Peyer's patch (tissue), 4 donors: ENCODE measurements around the gene TRIO. TPM values are rescaled to one million over a fixed set of nuclear protein-coding genes. Genes with fewer than 3 reads are reported as not detected.

ENCODE experiments used
- DNase-seq, 3 donors: peaks; one replicate each; pipeline ENCODE4 v3.0.0-alpha.2; 2017 to 2019
- H3K27ac ChIP-seq, 4 donors: fragments of 200-600 bp; sonication (generic); one replicate each; pipeline ENCODE4 v1.5.1; 2016 to 2019
- H3K27me3 ChIP-seq, 2 donors: fragments of 200-600 bp; sonication (generic); one replicate each; pipeline ENCODE4 v1.5.1; 2019
- H3K36me3 ChIP-seq, 3 donors: fragments of 200-600 bp; sonication (generic); one replicate each; pipeline ENCODE4 v1.5.1; 2016 to 2019
- H3K4me1 ChIP-seq, 4 donors: fragments of 200-600 bp; sonication (generic); one replicate each; pipeline ENCODE4 v1.5.1; 2016 to 2019
- H3K4me3 ChIP-seq, 4 donors: fragments of 200-600 bp; sonication (generic); 1 replicate in 3 of 4; 2 replicates in 1 of 4; pipeline ENCODE4 v1.5.1; 2016 to 2019; ENCODE audit warnings: mild to moderate bottlenecking in 1 of 4
- H3K9me3 ChIP-seq, 4 donors: fragments of 200-600 bp; sonication (generic); one replicate each; pipeline ENCODE4 v1.5.1; 2016 to 2019; ENCODE audit warnings: mild to moderate bottlenecking in 1 of 4
- CTCF ChIP-seq, 6 experiments: fragments of 450-650 bp in 4 of 6; fragments of 200-600 bp in 2 of 6; sonication (generic) in 1 of 6; IDR thresholded peaks; one replicate each; pipeline ENCODE4 v1.5.1; 2017 to 2019; ENCODE audit warnings: antibody characterized with exemption in 6 of 6, mild to moderate bottlenecking in 3 of 6, moderate library complexity in 1 of 6
- POLR2A ChIP-seq, 2 donors: fragments of 450-650 bp; IDR thresholded peaks; one replicate each; pipeline ENCODE4 v1.5.1; 2017; ENCODE audit warnings: antibody characterized with exemption in 2 of 2, mild to moderate bottlenecking in 2 of 2, moderate library complexity in 2 of 2
- total RNA-seq, 4 donors: library from RNA; depleted of rRNA; stranded (reverse); fragments of >200 nt; gene quantifications; one replicate each; pipeline ENCODE4 v1.1.0, GENCODE V29; 2016

TRIO gene
- total RNA-seq, 4 donors from 2014 or later = 171 to 456 (median 340) TPM

- Histone ChIP-seq H3K4me1 (peaks cover 0 to 14% (median 0%) of the 10 kb centered on the region in 4 donors), H3K27me3 (no peaks in the 10 kb centered on the region), H3K4me3 (no peak overlapping the region), H3K36me3 (no peaks in the 10 kb centered on the region), H3K27ac (no peak overlapping the region), H3K9me3 (no peaks in the 10 kb centered on the region)
- TF ChIP-seq CTCF (IDR thresholded peaks at IDR 0.05) = no peak
- TF ChIP-seq POLR2A (IDR thresholded peaks at IDR 0.05) = no peak
- DNase-seq = no peak
These were observed 99.8 kb downstream of the TRIO start for GRCh38 chr5:14242871-14243383.

- peaks cover 0 to 6% (median 0%) of the 10 kb centered on the region in 4 donors for H3K4me1 ChIP-seq
These were observed 100.6 kb downstream of the TRIO start for GRCh38 chr5:14243766-14244165.

GRCh38 chr5:14244721-14245120, 101.6 kb downstream of the TRIO start:
- DNase-seq = no peak
- Histone ChIP-seq H3K9me3 (no peaks in the 10 kb centered on the region), H3K27ac (no peak overlapping the region), H3K4me3 (no peak overlapping the region), H3K4me1 (peaks cover 0 to 10% (median 1%) of the 10 kb centered on the region in 4 donors), H3K27me3 (no peaks in the 10 kb centered on the region), H3K36me3 (no peaks in the 10 kb centered on the region)
- TF ChIP-seq POLR2A (IDR thresholded peaks at IDR 0.05) (no peak), CTCF (IDR thresholded peaks at IDR 0.05) (no peak)

More at GRCh38 chr5:14243766-14244165, 100.6 kb downstream of the TRIO start:
- Histone ChIP-seq H3K9me3 (no peaks in the 10 kb centered on the region), H3K4me3 (no peak overlapping the region), H3K27me3 (no peaks in the 10 kb centered on the region), H3K36me3 (no peaks in the 10 kb centered on the region), H3K27ac (no peak overlapping the region)
- no peak for TF ChIP-seq POLR2A (IDR thresholded peaks at IDR 0.05)
- TF ChIP-seq CTCF (IDR thresholded peaks at IDR 0.05) = no peak
- DNase-seq = no peak

- H3K9me3 ChIP-seq = no peaks in the 10 kb centered on the region
- H3K4me1 ChIP-seq = peaks cover 0 to 16% (median 2%) of the 10 kb centered on the region in 4 donors
- no peaks in the 10 kb centered on the region for H3K36me3 ChIP-seq
- no peak overlapping the region for H3K27ac ChIP-seq
- no peak for DNase-seq
- no peaks in the 10 kb centered on the region for H3K27me3 ChIP-seq
- no peak overlapping the region for H3K4me3 ChIP-seq
- TF ChIP-seq POLR2A (IDR thresholded peaks at IDR 0.05) (no peak), CTCF (IDR thresholded peaks at IDR 0.05) (no peak)
These were observed 102.2 kb downstream of the TRIO start for GRCh38 chr5:14245132-14245925.

GRCh38 chr5:14246350-14247053, 103.4 kb downstream of the TRIO start:
- Histone ChIP-seq H3K4me3 (no peak overlapping the region), H3K4me1 (peaks cover 0 to 28% (median 2%) of the 10 kb centered on the region in 4 donors), H3K9me3 (no peaks in the 10 kb centered on the region), H3K27ac (no peak overlapping the region), H3K27me3 (no peaks in the 10 kb centered on the region), H3K36me3 (no peaks in the 10 kb centered on the region)
- DNase-seq = no peak
- no peak for TF ChIP-seq CTCF (IDR thresholded peaks at IDR 0.05)
- TF ChIP-seq POLR2A (IDR thresholded peaks at IDR 0.05) = no peak
